Naive B cell (primary cell): Measurements from ENCODE around the gene OR5H2. TPM values are rescaled to one million over a fixed set of nuclear protein-coding genes. Genes with fewer than 3 reads are reported as not detected.

Experiments
- ATAC-seq, 2 donors: fragments of 150-1000 bp; cut with Tn5 transposase; 2 replicates each; pipeline ENCODE4 v1.10.0; 2021; ENCODE audit warnings: low read depth in 2 of 2, mild to moderate bottlenecking in 2 of 2, moderate library complexity in 2 of 2
- DNase-seq: peaks from one replicate; pipeline ENCODE4 v3.0.0; 2022
- H3K27ac Mint-ChIP-seq, 6 donors: one replicate each; pipeline ENCODE4 v1.8.0; 2020 to 2022; ENCODE audit warnings: mild to moderate bottlenecking in 6 of 6, mixed read lengths in 6 of 6, moderate library complexity in 5 of 6, inconsistent platforms in 2 of 6
- H3K27me3 Mint-ChIP-seq, 3 donors: one replicate each; pipeline ENCODE4 v1.8.0; 2021 to 2022; ENCODE audit warnings: mixed read lengths in 3 of 3, mild to moderate bottlenecking in 1 of 3
- H3K36me3 Mint-ChIP-seq, 2 donors: one replicate each; pipeline ENCODE4 v1.8.0; 2020 to 2022; ENCODE audit warnings: mixed read lengths in 2 of 2, inconsistent platforms in 1 of 2, mild to moderate bottlenecking in 1 of 2
- H3K4me1 Mint-ChIP-seq, 3 donors: one replicate each; pipeline ENCODE4 v1.8.0; 2020 to 2022; ENCODE audit warnings: mixed read lengths in 3 of 3, inconsistent platforms in 1 of 3, mild to moderate bottlenecking in 1 of 3, moderate library complexity in 1 of 3
- H3K4me3 Mint-ChIP-seq, 8 donors: one replicate each; pipeline ENCODE4 v1.8.0; 2020 to 2022; ENCODE audit warnings: mild to moderate bottlenecking in 8 of 8, mixed read lengths in 8 of 8, moderate library complexity in 8 of 8, inconsistent platforms in 2 of 8
- H3K9me3 Mint-ChIP-seq, 7 donors: one replicate each; pipeline ENCODE4 v1.8.0; 2020 to 2022; ENCODE audit warnings: mixed read lengths in 7 of 7, mild to moderate bottlenecking in 5 of 7, inconsistent platforms in 2 of 7, moderate library complexity in 1 of 7
- polyA plus RNA-seq, 6 donors: library from polyadenylated mRNA; unstranded; fragments of 300-500 nt; fragmentation: Illumina TruSeq; gene quantifications; one replicate each; pipeline ENCODE4 v1.2.3, GENCODE V29; 2021; ENCODE audit warnings: low read depth in 6 of 6

Gene OR5H2
- polyA plus RNA-seq, 6 donors from 2014 or later = not detected

DNA sequence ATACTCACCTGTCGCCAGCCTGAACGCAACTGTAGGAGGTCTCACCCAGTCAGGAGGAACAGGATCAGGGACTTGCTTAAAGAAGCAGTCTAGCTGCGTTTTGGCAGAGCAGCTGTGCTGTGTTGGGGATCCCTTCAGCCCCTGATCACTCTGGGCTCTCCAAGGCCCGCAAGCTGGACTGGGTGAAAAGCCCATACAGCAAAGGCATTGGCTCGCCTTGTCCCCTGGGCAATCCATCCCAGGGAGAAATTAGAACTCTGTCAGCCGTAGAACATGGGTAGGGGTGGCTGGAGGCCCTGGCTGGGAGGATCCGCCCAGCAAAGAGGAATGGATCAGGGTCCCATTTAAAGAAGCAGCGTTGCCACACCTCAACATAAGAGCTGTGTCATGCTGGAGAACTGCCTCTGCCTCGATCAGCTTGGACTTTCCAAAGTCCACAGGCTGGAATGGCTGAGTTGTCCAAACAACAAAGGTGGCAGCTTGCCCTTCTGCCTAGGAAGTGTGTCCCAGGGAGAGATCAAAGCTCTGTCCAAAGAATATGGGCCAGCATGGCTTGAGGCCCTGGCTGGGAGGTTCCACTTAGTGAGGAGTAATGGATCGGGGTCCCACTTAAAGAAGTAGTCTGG lies 9.1 kb downstream of the OR5H2 start:
- Mint-ChIP-seq H3K27ac (no peak overlapping the region), H3K9me3 (peaks cover 0 to 11% (median 3%) of the 10 kb centered on the region in 7 donors), H3K4me3 (no peak overlapping the region), H3K27me3 (no peaks in the 10 kb centered on the region), H3K36me3 (no peaks in the 10 kb centered on the region), H3K4me1 (no peaks in the 10 kb centered on the region)
- DNase-seq (no peak), ATAC-seq (no peak)

DNA sequence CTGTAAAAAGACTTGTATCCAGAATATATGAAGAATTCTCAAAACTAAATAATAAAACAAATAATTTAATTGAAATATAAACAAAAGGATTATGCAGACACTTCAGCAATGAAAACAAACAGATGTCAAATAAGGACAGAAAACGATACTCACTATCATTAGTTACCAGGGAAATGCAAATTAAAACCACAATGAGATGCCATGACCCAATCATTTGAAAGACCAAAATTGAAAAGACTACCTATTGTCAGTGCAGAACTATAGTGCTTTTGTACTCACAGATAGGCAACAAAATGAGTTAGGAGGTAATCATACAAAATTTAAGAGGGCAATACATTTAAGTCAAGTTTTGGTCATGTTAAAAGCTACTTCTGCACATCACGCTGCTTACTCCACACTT lies 39.8 kb downstream of the OR5H2 start:
- H3K4me1 Mint-ChIP-seq = no peaks in the 10 kb centered on the region
- DNase-seq = no peak
- H3K27ac Mint-ChIP-seq = no peak overlapping the region
- H3K9me3 Mint-ChIP-seq = peaks cover 0 to 3% (median 0%) of the 10 kb centered on the region in 7 donors
- H3K27me3 Mint-ChIP-seq = peaks cover 6 to 15% (median 8%) of the 10 kb centered on the region in 3 donors
- no peak overlapping the region for H3K4me3 Mint-ChIP-seq
- ATAC-seq = no peak
- no peaks in the 10 kb centered on the region for H3K36me3 Mint-ChIP-seq

DNA sequence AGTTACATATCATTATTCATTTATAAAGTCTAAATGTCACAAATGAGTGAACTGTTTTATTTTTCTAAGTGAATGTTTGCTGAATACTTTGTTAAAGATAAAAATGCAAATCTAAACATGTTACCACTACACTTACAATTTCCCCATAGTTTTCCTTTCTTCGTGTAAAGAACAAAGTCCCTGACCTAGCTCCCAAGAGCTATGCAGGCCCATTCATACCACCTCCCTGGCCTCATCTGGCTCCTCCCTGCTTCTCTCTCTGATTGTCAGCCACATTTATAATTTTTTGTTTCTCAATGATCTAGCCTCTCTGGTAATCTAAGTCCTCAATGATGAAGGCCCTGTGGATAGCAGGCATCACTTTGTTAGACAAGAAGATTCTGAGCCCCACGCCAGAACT lies 40.4 kb downstream of the OR5H2 start:
- Mint-ChIP-seq H3K27me3 (peaks cover 8 to 21% (median 9%) of the 10 kb centered on the region in 3 donors), H3K4me1 (no peaks in the 10 kb centered on the region), H3K4me3 (no peak overlapping the region), H3K9me3 (peaks cover 0 to 3% (median 0%) of the 10 kb centered on the region in 7 donors), H3K27ac (no peak overlapping the region), H3K36me3 (no peaks in the 10 kb centered on the region)
- ATAC-seq (no peak), DNase-seq (no peak)

DNA sequence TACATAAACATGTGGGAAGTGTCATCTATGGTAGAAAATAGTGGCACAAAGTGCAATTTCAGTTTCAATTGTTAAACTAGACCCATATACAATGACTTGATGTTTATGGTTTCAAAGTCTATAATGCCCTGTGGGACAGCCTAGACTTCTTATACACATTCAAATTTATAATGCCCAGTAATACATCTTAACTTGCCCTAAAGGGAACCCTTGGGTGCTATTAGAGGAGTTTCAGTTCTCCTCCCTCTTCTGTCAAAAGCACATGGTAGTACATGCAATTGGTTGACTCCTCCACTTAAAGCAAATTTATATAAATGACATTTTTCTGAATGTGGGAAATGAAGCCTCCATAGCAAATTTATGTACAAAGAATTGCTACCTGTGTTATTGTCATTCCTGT lies 41.1 kb downstream of the OR5H2 start:
- Mint-ChIP-seq H3K27me3 (peaks cover 8 to 21% (median 14%) of the 10 kb centered on the region in 3 donors), H3K9me3 (peaks cover 0 to 3% (median 0%) of the 10 kb centered on the region in 7 donors), H3K4me3 (no peak overlapping the region), H3K27ac (no peak overlapping the region), H3K36me3 (no peaks in the 10 kb centered on the region), H3K4me1 (no peaks in the 10 kb centered on the region)
- ATAC-seq (no peak), DNase-seq (no peak)

DNA sequence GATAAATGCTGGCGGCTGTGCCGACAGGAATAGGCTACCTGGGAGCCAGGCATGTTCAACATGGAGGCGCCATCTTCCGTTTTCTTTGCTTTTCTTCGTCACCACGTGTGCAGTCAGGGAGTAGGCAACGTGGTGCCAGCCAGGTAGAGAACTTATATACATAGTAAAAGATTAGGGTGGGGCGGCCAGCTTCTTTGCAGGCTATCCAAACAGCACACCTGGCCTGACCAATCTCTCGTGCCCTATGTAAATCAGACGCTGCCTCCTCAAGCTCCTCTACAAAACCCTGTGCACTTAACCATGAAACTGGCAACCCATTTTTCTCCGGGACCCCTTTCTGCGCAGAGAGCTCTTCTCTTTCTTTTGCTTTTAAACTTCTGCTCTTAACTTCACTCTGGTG lies 42.8 kb downstream of the OR5H2 start:
- ATAC-seq (no peak), DNase-seq (no peak)
- H3K36me3 Mint-ChIP-seq = no peaks in the 10 kb centered on the region
- H3K4me1 Mint-ChIP-seq = no peaks in the 10 kb centered on the region
- peaks cover 14 to 28% (median 20%) of the 10 kb centered on the region in 3 donors for H3K27me3 Mint-ChIP-seq
- no peak overlapping the region for H3K4me3 Mint-ChIP-seq
- peaks cover 0 to 3% (median 0%) of the 10 kb centered on the region in 7 donors for H3K9me3 Mint-ChIP-seq
- H3K27ac Mint-ChIP-seq = no peak overlapping the region

DNA sequence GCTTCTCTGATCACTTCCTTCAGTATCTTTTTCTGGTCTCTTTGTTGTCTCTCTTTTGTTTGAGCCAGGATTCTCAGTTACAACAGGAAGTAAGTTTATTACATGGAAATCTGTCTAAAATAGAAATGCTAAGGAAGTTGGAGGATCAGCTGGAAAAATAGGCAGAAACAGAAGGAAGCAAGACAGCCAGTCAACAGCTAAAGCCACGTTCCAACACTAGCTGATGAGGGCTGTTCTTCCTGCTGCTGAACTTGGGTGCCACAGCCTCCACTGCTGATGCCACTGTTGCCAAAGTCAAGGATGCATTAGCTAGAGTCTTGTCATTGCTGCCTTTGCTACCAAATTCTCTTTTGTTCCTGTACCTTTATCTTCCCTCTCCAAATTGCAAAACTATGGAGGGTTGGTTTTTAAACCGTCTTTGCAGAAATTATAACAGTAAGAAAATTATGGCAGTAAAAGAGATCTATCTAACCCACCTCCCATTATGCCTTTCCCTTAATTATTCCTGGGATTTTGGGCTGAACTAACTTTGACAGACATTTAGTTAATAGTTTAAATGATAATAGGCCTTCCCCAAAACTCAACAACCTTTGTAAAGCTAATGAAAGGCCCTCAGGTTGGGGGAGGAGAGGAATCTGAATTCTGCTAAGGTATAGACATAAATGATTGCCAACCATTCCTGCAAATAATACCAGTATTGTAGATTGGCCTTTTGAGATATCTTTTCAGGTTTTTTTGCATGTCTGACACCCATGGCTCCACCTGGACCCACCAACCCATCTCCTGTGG lies 44.0 kb downstream of the OR5H2 start:
- Mint-ChIP-seq H3K9me3 (peaks cover 0 to 3% (median 0%) of the 10 kb centered on the region in 7 donors), H3K36me3 (no peaks in the 10 kb centered on the region), H3K4me3 (peak overlapping the region in 1 of 8 donors; percentile 49), H3K27me3 (peaks cover 14 to 32% (median 20%) of the 10 kb centered on the region in 3 donors), H3K27ac (no peak overlapping the region), H3K4me1 (no peaks in the 10 kb centered on the region)
- DNase-seq = no peak
- ATAC-seq = no peak

DNA sequence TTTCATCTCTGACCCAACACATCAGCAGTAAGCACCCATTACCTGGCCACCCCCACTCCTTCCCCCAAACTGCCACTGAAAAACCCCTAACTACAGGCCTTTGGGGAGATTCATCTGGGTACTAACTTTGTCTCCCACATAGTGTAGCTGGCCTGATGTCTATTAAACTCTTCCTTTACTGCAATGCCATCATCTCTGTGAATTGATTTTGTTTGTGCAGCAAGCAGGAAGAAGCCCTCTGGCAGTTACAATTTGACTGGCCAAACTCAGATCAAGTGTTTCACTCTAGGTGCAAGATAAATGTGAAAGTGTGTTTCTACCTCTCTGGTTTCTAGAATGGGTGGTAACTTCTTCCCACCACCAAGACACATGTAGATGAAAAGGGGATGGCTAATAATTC lies 44.6 kb downstream of the OR5H2 start:
- no peaks in the 10 kb centered on the region for H3K4me1 Mint-ChIP-seq
- ATAC-seq (no peak), DNase-seq (no peak)
- no peak overlapping the region for H3K4me3 Mint-ChIP-seq
- no peak overlapping the region for H3K27ac Mint-ChIP-seq
- peaks cover 0 to 3% (median 0%) of the 10 kb centered on the region in 7 donors for H3K9me3 Mint-ChIP-seq
- peaks cover 14 to 32% (median 20%) of the 10 kb centered on the region in 3 donors for H3K27me3 Mint-ChIP-seq
- H3K36me3 Mint-ChIP-seq = no peaks in the 10 kb centered on the region

DNA sequence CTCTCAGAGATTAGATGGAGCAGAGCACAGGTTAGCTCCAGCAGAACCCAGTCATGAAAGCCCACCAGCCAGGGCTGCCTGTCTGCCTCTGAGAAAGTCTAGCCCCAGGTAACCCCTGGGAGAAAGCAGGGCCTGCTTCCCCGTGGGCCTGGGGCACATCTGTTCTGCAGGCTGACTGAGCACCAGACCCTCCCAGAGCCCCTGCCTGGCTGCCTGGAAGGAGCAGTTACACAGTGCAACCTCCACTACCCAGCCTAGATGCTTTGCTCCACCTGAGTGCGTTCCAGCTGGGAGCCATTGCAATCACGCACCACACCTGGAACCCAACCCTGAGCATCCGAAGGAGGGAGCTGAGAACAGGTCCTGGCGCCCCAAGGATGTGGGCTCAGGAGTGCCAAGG lies 46.6 kb downstream of the OR5H2 start:
- H3K4me3 Mint-ChIP-seq = no peak overlapping the region
- H3K27ac Mint-ChIP-seq = no peak overlapping the region
- peaks cover 14 to 32% (median 20%) of the 10 kb centered on the region in 3 donors for H3K27me3 Mint-ChIP-seq
- DNase-seq (no peak), ATAC-seq (no peak)
- peaks cover 0 to 6% (median 0%) of the 10 kb centered on the region in 7 donors for H3K9me3 Mint-ChIP-seq
- no peaks in the 10 kb centered on the region for H3K36me3 Mint-ChIP-seq
- H3K4me1 Mint-ChIP-seq = no peaks in the 10 kb centered on the region

DNA sequence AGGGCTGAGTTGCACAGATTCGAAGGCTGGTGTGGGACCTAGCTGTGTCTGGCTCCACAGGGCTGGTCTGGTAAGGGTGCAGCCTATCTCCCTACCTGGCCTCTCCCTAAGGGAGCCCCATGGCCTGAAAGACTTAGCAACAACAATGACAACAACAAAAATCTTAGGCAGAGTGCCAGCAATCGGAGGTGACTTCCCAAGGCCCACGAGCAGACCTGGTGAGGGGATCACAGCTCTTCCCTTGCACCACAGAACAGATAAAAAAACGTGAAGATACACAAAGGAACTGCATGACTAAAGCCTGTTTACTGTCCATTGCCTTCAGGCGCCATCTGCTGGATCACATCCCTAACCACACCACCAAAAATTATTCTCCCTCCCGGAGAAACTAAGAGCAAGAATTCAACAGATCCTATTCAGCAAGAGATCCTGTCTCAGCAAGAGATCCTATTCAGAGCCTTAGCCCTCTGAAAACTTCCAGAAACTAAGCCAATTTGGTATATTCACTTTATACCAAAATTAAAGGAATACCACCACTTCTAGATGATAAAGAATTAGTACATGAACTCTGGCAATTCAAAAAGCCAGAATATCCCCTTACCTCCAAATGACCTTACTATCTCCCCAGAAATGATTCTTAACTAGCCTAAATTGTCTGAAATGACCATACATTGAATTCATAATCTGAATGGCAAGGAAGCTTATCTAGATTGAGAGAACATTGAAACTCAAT lies 47.3 kb downstream of the OR5H2 start:
- H3K36me3 Mint-ChIP-seq = no peaks in the 10 kb centered on the region
- peaks cover 14 to 32% (median 20%) of the 10 kb centered on the region in 3 donors for H3K27me3 Mint-ChIP-seq
- H3K4me3 Mint-ChIP-seq = no peak overlapping the region
- peaks cover 0 to 6% (median 0%) of the 10 kb centered on the region in 7 donors for H3K9me3 Mint-ChIP-seq
- peak overlapping the region in 1 of 6 donors; percentile 73 for H3K27ac Mint-ChIP-seq
- no peaks in the 10 kb centered on the region for H3K4me1 Mint-ChIP-seq
- ATAC-seq (no peak), DNase-seq (no peak)

DNA sequence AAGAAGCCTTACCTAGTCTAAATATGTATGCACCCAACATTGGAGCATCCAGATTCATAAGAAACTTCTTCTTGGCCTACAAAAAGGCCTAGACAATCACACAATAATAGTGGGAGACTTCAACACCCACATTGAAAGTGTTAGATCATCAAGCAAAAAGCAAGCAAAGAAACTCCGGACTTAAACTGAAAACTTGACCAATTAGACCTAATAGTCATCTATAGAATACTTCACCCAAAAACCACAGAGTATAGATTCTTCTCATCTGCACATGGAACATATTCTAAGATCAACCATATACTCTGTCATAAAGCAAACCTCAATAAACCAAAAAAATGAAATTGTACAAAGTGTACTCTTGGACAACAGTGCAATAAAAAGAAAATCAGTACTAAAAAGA lies 49.0 kb downstream of the OR5H2 start:
- no peak overlapping the region for H3K27ac Mint-ChIP-seq
- no peaks in the 10 kb centered on the region for H3K36me3 Mint-ChIP-seq
- H3K9me3 Mint-ChIP-seq = peaks cover 0 to 3% (median 0%) of the 10 kb centered on the region in 7 donors
- no peak for DNase-seq
- H3K27me3 Mint-ChIP-seq = peaks cover 7 to 25% (median 22%) of the 10 kb centered on the region in 3 donors
- no peaks in the 10 kb centered on the region for H3K4me1 Mint-ChIP-seq
- ATAC-seq = no peak
- no peak overlapping the region for H3K4me3 Mint-ChIP-seq

Other genes starting within 250 kb of the OR5H2 start
- not detected for gene GABRR3, start 247.2 kb upstream of the OR5H2 start, polyA plus RNA-seq
- not detected for gene OR5AC2, start 195.3 kb upstream of the OR5H2 start, polyA plus RNA-seq
- not detected for gene OR5H1, start 151.8 kb upstream of the OR5H2 start, polyA plus RNA-seq
- gene OR5H14, start 135.0 kb upstream of the OR5H2 start, polyA plus RNA-seq = not detected
- not detected for gene OR5H15, start 115.8 kb upstream of the OR5H2 start, polyA plus RNA-seq
- not detected for gene OR5H6, start 18.3 kb upstream of the OR5H2 start, polyA plus RNA-seq
- gene OR5K4, start 71.3 kb downstream of the OR5H2 start, polyA plus RNA-seq = not detected
- not detected for gene OR5K3, start 108.2 kb downstream of the OR5H2 start, polyA plus RNA-seq
- gene OR5K1, start 180.7 kb downstream of the OR5H2 start, polyA plus RNA-seq = not detected
- gene OR5K2, start 215.2 kb downstream of the OR5H2 start, polyA plus RNA-seq = not detected
- 100 to 1,000 TPM in 1 of 6 donors, 10 to 100 TPM in 5; 53.1 to 153 (median 66.3) TPM for gene CLDND1, start 240.4 kb downstream of the OR5H2 start, polyA plus RNA-seq
- gene GPR15, start 249.5 kb downstream of the OR5H2 start, polyA plus RNA-seq = under 1 TPM in 2 of 6 donors, not detected in 4; 0.25 to 0.32 TPM